HG02759 (cell line): ENCODE results near the gene CD28.

Experiments
- ATAC-seq: cut with Tn5 transposase; IDR thresholded peaks from one replicate; pipeline ENCODE4 v1.9.1; 2021; ENCODE audit warnings: mild to moderate bottlenecking, moderate library complexity; ENCODE audit not compliant: unreplicated experiment

Gene CD28

GRCh38 chr2:203706403-203706802 is at the start of gene CD28:
CD28 (plus strand) TSS chr2:203706639; CDS start chr2:203706697, 58 bp downstream.
- peak; percentile 100 for ATAC-seq

DNA sequence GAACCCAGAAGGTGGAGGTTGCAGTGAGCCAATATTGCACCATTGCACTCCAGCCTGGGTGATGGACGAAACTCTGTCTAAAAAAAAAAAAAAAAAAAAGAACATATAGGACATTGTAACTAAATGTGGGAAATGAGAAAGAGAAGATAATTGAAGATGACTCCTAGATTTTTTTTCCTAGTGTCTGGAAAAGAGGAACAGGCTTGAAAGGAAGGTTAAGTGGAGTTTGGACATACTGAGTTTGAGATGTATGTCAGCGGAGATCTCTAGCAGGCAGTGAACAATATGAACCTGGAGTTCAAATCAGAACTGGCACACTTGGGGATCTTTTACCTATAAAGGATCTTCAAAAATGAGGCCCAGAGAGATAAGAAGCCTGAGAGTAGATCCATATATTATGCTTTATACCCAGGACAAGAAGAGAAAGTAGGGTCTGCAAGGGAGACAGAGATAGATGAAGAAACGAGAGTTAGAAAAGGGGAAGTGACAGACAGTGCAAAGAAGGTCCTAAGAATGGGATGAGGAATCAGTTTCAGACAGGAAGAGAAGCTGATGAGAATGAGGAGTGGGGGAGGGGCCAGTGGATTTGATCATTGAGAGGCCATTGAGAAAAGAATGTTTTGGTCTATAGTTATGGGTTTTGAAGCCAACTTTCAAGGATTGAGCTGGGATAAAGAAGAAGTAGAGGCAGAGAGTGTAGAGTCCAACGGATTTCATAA is 46.9 kb upstream of the CD28 start:
- ATAC-seq = peak; percentile 65

DNA sequence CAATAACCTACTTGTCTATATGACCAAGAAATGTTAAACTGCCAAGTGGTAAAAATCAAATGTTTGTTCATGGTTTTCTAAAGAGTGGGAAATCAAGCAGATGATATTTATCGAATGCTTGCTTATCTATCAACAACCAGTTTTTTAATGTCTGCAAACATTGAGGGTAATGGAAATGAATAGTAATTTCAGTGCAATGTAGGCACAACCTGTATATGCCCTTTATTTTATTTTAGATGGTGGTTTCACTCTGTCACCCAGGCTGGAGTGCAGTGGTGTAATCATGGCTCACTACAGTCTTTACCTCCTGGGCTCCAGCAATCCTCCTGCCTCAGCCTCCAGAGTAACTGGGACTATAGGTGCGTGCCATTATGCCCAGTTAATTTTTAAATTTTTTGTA is 46.0 kb upstream of the CD28 start:
- no peak for ATAC-seq

DNA sequence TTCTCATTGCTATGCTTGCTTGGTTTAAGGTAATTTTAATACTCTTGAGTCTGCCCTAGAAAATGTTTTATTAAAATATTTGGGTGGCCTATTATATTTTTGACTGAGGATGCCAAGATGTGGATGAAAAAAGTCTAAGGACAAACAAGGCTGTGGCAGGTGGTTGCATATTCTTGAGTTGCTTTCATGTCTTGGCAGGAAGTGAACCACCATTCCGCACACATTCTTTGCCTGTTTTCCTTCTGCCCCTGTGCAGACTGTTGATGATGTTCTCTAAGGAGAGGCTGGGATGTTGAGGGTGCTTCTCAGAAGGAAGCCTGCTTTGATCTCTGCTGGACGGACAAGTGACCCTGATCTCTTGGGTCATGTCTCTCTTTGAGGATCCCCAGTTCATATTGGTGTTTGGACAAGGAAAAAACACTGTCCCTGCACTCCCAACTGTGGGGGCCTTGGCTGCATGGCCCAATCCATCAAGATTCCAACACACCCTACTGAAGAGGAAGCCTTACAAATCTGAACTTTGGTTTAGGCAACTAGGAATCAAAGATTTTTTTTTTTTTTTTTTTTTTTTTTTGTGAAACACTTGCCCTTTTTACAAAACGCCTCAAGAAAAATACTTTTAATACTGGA is 45.0 kb upstream of the CD28 start:
- ATAC-seq = no peak

GRCh38 chr2:203662487-203662886 is 44.0 kb upstream of the CD28 start:
- no peak for ATAC-seq

- no peak for ATAC-seq
Measured at GRCh38 chr2:203662951-203663350, 43.5 kb upstream of the CD28 start.

GRCh38 chr2:203664029-203664755 is 42.2 kb upstream of the CD28 start:
- no peak for ATAC-seq

GRCh38 chr2:203667838-203668237 is 38.6 kb upstream of the CD28 start:
- no peak for ATAC-seq

DNA sequence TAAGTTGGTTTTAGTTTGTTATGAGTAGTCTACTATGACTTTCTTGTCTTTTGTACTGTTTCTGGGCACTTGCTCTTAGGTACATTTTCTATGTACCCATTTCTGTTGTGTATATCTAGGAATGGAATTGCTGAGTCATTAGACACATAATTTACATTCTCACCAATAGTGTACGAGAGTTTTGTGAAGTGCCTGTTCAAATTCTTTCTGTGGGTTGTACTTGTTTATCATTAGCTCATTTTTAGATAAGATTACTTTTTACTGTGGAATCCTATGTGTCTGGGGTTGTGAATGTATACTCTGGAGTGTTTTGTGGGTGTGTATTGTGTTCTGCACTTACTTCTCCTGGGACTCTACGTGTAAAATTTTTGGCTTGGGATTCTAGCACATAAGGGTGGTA is 36.6 kb upstream of the CD28 start:
- ATAC-seq = no peak

- ATAC-seq = no peak
Measured at GRCh38 chr2:203670939-203671338, 35.5 kb upstream of the CD28 start.

- no peak for ATAC-seq
Measured at GRCh38 chr2:203671876-203672275, 34.6 kb upstream of the CD28 start.

- no peak for ATAC-seq
Measured at GRCh38 chr2:203672856-203673255, 33.6 kb upstream of the CD28 start.

- ATAC-seq = peak; percentile 100
Measured at GRCh38 chr2:203673933-203674332, 32.5 kb upstream of the CD28 start.

- ATAC-seq = no peak
Measured at GRCh38 chr2:203675086-203675485, 31.4 kb upstream of the CD28 start.

- no peak for ATAC-seq
Measured at GRCh38 chr2:203678971-203679370, 27.5 kb upstream of the CD28 start.

DNA sequence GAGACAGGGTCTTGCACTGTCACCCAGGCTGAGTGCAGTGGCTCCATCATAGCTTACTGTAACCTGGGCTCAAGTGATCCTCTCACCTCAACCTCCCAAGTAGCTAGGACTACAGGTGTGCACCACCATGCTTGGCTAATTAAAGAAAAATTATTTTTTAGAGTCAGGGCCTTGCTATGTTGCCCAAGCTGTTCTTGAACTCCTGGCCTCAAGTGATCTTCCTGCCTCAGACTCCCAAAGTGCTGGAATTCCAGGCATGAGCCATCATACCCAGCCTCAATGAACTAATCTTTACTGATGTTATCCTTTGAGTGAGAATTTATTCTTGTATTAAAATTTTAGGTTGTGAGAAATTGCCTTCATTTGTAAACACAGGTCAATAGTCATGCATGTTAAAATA is 27.0 kb upstream of the CD28 start:
- no peak for ATAC-seq

DNA sequence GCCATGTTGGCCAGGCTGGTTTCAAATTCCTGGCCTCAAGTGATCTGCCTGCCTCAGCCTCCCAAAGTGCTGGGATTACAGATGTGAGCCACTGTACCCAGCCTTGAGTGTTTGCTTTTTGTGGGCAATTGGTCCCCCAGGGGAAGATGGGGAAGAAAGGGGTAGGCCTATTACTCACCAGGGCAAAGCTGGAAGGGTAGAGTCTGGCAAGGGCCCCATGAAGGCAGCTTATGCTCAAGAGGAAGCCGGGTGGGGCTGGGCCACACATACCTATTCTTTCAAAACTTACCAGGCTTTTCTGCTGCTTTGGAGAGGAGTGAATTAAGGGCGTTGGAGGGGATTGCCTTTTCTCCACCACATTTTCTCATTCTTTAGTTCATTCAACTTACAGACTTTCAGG is 24.5 kb upstream of the CD28 start:
- ATAC-seq = no peak

DNA sequence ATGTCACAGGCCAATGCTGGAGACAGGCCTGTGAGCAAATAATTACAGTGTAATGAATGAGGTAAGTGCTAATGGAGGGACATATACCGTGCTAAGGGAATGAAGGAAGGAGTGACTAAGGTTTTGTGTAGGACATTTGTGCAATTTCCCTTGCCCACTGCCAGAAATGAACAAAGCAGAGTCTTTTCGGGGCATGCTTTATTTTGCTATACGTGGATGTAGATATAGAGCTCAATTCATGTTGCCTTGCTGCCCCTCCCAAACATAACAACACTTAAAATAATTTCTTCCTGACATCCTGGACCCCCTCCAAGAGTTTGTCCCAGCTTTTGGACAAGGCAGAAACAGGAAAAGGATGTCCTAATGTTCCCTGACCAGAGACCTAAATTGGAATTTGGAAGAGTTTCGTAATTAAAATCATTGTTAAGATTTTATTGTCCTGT is 23.7 kb upstream of the CD28 start:
- no peak for ATAC-seq

GRCh38 chr2:203683421-203683820 is 23.0 kb upstream of the CD28 start:
- no peak for ATAC-seq

GRCh38 chr2:203683932-203684556 is 22.4 kb upstream of the CD28 start:
- ATAC-seq = peak; percentile 89

DNA sequence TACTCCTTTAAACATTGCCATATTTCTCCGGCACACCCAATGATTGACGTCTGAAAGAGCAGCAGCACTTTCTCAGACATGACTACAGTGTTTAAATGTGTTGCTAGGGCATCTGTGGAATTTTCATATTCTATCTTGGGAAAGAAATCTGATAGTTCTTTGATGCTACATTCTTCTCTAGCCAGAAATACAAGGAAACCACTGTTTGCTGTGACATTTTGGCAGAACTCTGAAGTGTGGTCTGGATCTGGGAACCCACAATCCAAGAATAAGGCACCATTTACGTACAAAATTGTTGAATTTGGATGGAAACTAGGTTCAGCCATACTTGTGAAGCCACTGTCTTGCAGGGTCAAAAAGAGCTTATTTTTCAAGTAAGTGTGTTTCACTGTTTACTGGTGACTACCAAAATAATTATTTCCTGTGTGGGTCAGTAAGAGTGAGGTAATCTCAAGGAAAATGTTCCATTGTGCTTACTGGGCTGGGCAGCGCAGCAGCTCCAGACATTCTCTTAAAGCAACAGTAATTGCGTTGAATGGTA is 21.3 kb upstream of the CD28 start:
- no peak for ATAC-seq
